ENCODE results near the gene TFCP2L1. TPM values are rescaled to one million over a fixed set of nuclear protein-coding genes. Genes with fewer than 3 reads are reported as not detected.

Gene TFCP2L1
- total and polyA plus RNA-seq, 2 donors (not counting 3 experiments of a cell fraction or from before 2014, with no cell fraction given), result not detected

- Histone ChIP-seq H2AFZ (ENCODE audit: low read depth, low read length) (no peak overlapping the region), H3K4me2 (ENCODE audit: insufficient read depth, low read length) (no peak overlapping the region), H3K4me1 (ENCODE audit: control insufficient read depth, extremely low read depth, insufficient read depth, low read length) (no peaks in the 10 kb centered on the region), H3K27me3 (ENCODE audit: control insufficient read depth in 2 of 2, insufficient read depth in 2 of 2, low read length in 2 of 2) (no peaks in the 10 kb centered on the region), H4K20me1 (replicated peaks; ENCODE audit: control insufficient read depth, extremely low read depth, insufficient read depth, low read length) (no peaks in the 10 kb centered on the region), H3K9ac (replicated peaks; ENCODE audit: extremely low read depth, insufficient read depth, low read length) (no peak overlapping the region), H3K4me3 (replicated peaks in 1 of 3; ENCODE audit: insufficient read depth in 1 of 3, low read depth in 1 of 3, low read length in 3 of 3) (no peak overlapping the region), H3K9me3 (replicated peaks; ENCODE audit: control insufficient read depth, insufficient read depth, low read length) (no peaks in the 10 kb centered on the region), H3K27ac (ENCODE audit: insufficient read depth, low read depth, low read length) (no peak overlapping the region), H3K79me2 (ENCODE audit: control insufficient read depth, insufficient read depth, low read length) (no peaks in the 10 kb centered on the region), H3K9me1 (replicated peaks; ENCODE audit: control insufficient read depth, extremely low read depth, insufficient read depth, low read length) (no peaks in the 10 kb centered on the region), H3K36me3 (ENCODE audit: control insufficient read depth in 2 of 2, extremely low read depth in 1 of 2, insufficient read depth in 2 of 2, low read length in 2 of 2) (no peaks in the 10 kb centered on the region)
- DNase-seq (ENCODE audit: low read depth, low spot score) (no peak), FAIRE-seq (no peak)
- POLR2A ChIA-PET, result no interaction called here
- dilution Hi-C loops (cut with MboI; ENCODE audit: extremely low pct_ligation_motif_present, low sequenced_read_pairs) (no loop called here), intact Hi-C loops (cut with micrococcal nuclease) (no loop called here)
- TF ChIP-seq POLR2A (IDR thresholded peaks at IDR 0.05; ENCODE audit: low read depth, low read length) (no peak), GATA2 (IDR thresholded peaks at IDR 0.05; ENCODE audit: insufficient read depth, insufficient read length, low read depth, low read length) (no peak), JUN (IDR thresholded peaks at IDR 0.05; ENCODE audit: borderline replicate concordance, insufficient read depth, insufficient read length, low read depth) (no peak), MYC (IDR thresholded peaks at IDR 0.05; ENCODE audit: low read depth, low read length) (no peak), POLR2AphosphoS5 (IDR thresholded peaks at IDR 0.05; ENCODE audit: insufficient read depth, low read depth, low read length) (no peak), EZH2 (IDR thresholded peaks at IDR 0.05; ENCODE audit: borderline replicate concordance, low read depth, low read length, severe bottlenecking) (no peak), FOS (IDR thresholded peaks at IDR 0.05; ENCODE audit: borderline replicate concordance, insufficient read depth, low read length) (no peak)
- TF ChIP-seq, protein P1, sequence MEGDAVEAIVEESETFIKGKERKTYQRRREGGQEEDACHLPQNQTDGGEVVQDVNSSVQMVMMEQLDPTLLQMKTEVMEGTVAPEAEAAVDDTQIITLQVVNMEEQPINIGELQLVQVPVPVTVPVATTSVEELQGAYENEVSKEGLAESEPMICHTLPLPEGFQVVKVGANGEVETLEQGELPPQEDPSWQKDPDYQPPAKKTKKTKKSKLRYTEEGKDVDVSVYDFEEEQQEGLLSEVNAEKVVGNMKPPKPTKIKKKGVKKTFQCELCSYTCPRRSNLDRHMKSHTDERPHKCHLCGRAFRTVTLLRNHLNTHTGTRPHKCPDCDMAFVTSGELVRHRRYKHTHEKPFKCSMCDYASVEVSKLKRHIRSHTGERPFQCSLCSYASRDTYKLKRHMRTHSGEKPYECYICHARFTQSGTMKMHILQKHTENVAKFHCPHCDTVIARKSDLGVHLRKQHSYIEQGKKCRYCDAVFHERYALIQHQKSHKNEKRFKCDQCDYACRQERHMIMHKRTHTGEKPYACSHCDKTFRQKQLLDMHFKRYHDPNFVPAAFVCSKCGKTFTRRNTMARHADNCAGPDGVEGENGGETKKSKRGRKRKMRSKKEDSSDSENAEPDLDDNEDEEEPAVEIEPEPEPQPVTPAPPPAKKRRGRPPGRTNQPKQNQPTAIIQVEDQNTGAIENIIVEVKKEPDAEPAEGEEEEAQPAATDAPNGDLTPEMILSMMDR (IDR thresholded peaks at IDR 0.05; ENCODE audit: extremely low read depth in 1 of 2, insufficient read depth in 1 of 2, low read depth in 1 of 2, low read length in 2 of 2), result no peak
- TF ChIP-seq, protein P2, sequence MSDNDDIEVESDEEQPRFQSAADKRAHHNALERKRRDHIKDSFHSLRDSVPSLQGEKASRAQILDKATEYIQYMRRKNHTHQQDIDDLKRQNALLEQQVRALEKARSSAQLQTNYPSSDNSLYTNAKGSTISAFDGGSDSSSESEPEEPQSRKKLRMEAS (IDR thresholded peaks at IDR 0.05; ENCODE audit: insufficient read depth, insufficient read length), result no peak
- no TSS peak for BruUV-seq (replicated peaks)
- CTCF ChIA-PET, result no interaction called here
These were observed 46.9 kb downstream of the TFCP2L1 start for GRCh38 chr2:121237980-121238665.

Measured in endothelial cell of umbilical vein (primary cell).